HG02642 (cell line): ENCODE results near the gene MARVELD1.

ENCODE experiments used
- ATAC-seq: cut with Tn5 transposase; IDR thresholded peaks from one replicate; pipeline ENCODE4 v1.9.1; 2021; ENCODE audit warnings: mild to moderate bottlenecking; ENCODE audit not compliant: unreplicated experiment, poor library complexity

MARVELD1 gene

DNA sequence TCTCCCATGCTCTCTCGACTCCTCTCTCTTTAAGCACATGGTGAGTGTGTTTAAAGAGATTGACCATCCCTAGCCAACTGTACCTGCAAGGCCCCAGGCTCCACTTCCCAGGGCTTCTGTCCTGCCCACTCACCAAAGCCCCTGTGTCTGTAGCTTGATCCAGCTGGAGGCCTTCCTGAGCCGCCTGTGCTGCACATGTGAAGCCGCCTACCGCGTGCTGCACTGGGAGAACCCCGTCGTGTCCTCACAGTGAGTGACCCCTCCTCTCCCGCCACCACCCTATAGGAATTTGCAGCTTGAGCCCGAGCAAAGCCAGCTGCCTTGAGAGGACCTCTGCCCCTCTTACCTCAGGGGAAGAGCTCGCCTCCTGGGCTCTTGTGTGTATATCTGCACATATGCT is 34.6 kb downstream of the MARVELD1 start:
- no peak for ATAC-seq

DNA sequence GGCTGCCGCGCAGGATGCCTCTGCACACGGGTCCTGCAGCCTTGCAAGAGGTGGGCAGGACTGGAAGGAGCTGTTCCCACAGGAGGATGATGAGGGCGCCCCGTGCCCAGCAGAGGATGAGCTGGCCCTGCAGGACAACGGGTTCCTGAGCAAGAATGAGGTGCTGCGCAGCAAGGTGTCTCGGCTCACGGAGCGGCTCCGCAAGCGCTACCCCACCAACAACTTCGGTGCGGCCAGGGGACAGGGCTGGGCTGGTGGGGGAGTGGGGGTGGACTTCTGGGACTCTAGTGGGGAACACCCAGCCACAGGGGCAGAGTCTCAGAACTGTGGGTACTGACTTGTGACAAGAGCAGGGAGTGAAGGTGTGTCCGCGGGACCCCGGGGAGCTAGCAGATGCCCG is 39.4 kb downstream of the MARVELD1 start:
- no peak for ATAC-seq

- ATAC-seq: no peak
These were observed 41.2 kb downstream of the MARVELD1 start for GRCh38 chr10:97754726-97755125.

DNA sequence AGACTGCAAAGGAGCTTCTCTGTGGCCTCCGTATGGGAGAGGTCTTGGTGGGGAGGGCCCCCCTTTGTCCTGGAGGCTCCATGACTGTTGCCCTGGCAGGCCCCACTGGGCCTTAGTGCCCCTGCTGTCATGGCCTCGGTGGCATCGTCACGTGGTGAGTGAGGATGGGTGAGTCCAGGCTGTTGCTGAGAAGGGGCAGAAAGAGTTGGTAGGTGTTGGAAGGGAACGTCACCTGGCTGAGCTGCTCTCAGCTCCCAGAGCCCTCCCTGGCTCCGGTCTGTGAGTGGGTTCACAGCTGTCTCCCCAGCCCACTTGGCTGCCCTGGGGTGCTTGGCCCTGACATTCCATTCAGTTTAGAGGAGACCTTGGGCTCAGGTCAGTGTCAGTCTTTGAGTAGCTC is 42.2 kb downstream of the MARVELD1 start:
- no peak for ATAC-seq

DNA sequence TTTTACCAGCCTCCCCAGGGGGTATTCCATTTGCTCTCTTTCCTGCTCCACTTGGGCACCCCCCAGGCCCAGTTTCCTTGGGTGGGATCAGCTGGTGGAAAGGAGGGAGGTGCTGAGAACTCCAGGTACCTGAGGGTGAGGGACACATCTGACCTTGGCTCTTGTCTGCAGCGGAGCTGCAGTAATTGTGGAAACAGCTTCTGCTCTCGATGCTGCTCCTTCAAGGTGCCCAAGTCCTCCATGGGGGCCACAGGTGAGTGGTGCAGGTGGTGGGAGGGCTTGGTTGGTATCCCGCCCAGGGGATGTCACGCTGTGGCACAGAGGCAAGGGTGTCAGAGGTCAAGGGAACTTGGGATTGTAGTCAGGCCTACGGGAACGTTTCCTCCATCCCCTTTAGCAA is 43.9 kb downstream of the MARVELD1 start:
- no peak for ATAC-seq

GRCh38 chr10:97759158-97759887 is 45.8 kb downstream of the MARVELD1 start:
- no peak for ATAC-seq

DNA sequence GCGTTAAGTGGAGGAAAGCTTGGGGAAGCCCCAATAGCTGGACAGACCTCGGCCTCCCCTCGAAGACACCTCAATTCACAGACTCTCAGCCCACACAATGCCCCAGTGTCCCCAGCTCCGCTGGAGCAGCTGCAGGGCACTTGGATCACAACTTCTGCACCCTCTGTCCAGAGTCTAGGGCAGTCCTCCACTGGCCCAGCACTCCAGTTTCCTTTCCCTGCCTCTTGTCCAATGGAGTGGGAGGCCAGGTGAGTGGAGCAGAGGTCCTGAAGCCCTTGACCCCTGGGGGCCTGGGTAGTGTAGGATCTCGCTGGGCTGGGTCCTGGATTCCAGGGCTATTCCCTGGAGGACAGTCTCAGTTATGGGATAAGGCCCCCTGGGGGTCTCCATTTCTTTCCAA is 46.4 kb downstream of the MARVELD1 start:
- ATAC-seq: no peak

- no peak for ATAC-seq
These were observed 47.1 kb downstream of the MARVELD1 start for GRCh38 chr10:97760461-97761257.

- no peak for ATAC-seq
These were observed 47.9 kb downstream of the MARVELD1 start for GRCh38 chr10:97761331-97761865.

DNA sequence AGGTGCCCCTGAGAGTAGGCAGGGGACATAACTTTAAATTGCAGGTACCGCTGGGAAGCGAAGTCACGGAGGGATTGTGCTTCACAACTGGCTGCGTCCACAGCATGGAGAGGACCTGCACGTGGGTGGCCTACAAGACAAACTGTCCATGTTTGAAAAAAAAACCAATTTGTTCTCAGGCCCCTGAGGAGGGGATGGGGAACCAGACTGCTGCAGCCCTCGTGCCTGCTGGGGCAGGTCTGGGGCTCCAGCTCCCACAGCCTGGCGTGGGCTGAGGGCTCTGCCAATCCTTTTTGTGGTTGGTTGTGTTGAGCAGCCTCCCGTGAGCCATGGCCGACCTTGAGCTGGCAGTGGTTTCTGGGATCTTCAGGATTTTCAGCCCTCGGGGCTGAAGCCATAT is 48.5 kb downstream of the MARVELD1 start:
- ATAC-seq: no peak

DNA sequence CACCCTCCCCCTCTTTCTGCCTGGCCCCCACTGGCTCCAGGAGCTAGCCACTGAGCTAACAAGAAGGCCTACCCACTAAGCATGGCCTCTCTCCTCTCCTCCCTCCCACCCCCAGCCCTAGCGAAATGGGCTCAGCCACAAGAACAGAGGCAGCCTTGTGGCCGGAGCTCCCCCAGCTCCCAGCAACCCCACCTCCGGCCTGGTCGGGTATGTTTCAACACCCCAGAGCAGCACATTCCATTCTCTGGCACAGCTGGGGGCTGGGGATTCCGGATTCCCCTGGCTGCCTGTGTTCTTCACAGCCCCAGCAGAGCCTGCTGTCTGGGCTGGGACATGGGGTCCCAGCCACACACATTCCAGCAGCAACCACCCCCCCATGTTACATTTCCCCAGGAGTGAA is 49.3 kb downstream of the MARVELD1 start:
- no peak for ATAC-seq

- no peak for ATAC-seq
These were observed 49.9 kb downstream of the MARVELD1 start for GRCh38 chr10:97763411-97763810.

DNA sequence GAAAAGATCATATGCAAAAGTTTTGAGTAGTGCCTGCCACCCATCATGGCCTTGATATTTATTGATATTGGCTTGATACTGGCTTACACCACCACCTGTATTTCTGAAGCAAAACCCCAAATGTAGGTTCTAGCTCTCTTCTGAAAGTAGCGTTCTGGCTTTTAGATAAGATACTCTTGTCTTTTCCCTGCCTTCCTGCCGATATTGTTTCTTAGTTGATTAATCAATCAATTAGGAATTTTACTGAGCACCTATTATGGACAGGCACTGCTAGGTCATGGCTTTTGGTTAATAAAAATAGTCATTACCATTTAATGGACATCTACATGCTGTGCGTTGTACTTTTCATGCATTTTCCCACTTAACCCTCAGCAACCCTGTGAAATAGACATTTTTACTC is 50.4 kb downstream of the MARVELD1 start:
- no peak for ATAC-seq

DNA sequence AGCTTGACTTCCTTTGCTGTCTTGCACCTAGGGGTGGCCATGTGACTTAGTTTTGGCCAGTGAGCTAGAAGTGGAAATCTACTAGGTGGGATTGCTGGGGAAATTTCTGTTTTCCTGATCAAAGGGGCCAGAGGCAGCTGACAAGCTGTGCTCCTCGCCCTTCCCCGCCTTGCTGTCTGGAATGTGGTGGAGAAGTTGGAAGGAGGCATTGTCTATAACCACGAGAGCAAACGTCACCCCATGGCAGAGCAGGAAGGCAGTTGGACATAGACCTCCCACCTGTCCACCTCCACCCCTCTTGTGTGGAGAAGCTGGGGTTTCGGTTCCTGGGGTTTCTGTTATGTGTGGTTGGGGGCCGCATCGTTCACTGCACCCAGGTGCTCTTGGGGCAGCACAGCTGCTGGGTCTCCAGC is 51.0 kb downstream of the MARVELD1 start:
- ATAC-seq: no peak

DNA sequence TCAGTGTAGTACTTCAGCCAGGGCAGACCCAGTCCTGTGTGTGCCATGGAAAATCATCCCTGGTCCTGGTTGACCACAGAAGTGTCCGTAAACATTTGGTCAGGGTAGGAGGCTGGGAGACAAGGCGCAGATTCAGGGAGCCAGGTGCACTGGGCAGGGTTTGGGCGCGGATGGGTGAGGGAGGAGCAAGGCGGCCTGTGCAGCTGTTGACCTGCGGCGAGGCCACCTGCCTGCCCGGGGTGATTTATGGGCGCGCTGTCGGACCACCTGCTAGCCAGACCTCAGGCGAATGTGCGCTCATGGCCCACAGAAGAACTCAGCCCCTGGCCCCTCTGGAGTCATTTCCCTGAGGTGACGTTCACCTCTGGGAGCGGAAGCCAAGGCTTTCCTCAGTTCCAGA is 51.7 kb downstream of the MARVELD1 start:
- no peak for ATAC-seq

- no peak for ATAC-seq
These were observed 52.7 kb downstream of the MARVELD1 start for GRCh38 chr10:97766106-97766810.

DNA sequence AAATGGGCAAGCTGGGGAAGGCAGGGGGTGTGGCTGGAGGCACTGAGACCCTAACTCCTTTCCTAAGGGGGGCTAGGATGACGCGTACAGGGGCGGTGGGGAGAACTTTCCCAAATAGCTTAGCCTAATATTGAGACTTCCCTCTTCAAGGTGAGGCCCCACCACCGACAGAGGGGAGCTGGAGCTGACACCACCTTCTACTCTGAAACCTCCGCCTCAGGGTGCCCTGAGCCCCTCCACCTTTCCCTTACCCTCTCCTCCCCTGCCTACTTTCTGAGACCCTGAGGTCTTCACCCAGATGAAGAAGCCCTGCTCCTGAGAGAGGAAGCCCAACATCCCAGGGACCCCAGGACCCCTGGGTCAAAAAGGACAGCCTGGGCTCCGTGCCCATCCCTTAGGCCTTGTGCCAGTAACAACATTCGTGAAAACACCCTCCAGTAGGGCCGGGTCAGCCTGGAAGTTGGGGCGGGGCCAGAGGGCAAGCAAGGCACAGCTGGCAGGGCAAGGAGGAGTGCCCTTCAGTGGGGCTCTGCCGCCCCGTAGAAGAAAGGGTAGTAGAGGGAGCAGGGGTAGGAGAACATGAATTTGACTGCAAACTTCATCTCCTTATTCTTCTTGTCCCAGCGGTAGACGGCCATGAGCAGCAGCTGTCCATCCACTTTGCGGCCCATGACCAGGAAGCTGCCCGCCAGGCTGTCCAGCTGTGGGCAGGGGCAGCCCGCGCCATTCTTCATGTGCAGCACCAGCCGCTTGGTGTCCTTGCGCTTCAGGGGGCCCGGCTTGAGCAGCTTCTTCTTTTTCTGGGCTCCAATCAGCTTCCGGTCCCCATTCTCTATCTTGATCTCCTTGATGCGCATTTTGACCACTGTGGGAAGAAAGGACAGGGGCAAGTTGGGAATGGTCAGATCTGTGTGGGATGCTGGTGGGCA is 53.7 kb downstream of the MARVELD1 start:
- no peak for ATAC-seq
